Loucy (cell line): Measurements from ENCODE around the gene FAIM2.

Experiments
- H2AFZ ChIP-seq: fragments of 200-600 bp; sonication (generic); 2 replicates; pipeline ENCODE4 v1.6.0; 2016; ENCODE audit warnings: antibody characterized with exemption, mild to moderate bottlenecking, low read length, moderate library complexity
- H3F3A ChIP-seq: fragments of 200-600 bp; 2 replicates; pipeline ENCODE4 v1.6.0; 2016; ENCODE audit warnings: antibody characterized with exemption, low read depth, mild to moderate bottlenecking
- H3K27me3 ChIP-seq: fragments of 200-600 bp; sonication (generic); 2 replicates; pipeline ENCODE4 v1.6.1; 2014; ENCODE audit warnings: low read length, mild to moderate bottlenecking; ENCODE audit not compliant: insufficient read depth, poor library complexity, severe bottlenecking
- H3K36me3 ChIP-seq: fragments of 200-600 bp; sonication (generic); 2 replicates; pipeline ENCODE4 v1.6.1; 2016; ENCODE audit warnings: low read length; ENCODE audit not compliant: insufficient read depth
- H3K4me1 ChIP-seq: fragments of 200-600 bp; sonication (generic); 2 replicates; pipeline ENCODE4 v1.5.1; 2014; ENCODE audit warnings: low read length, mild to moderate bottlenecking; ENCODE audit not compliant: insufficient read depth, poor library complexity, severe bottlenecking
- H3K4me2 ChIP-seq: fragments of 200-600 bp; sonication (generic); 2 replicates; pipeline ENCODE4 v1.6.0; 2014; ENCODE audit warnings: antibody characterized with exemption, low read length, low read depth, mild to moderate bottlenecking; ENCODE audit not compliant: poor library complexity, severe bottlenecking
- H3K4me3 ChIP-seq: fragments of 200-600 bp; sonication (generic); 2 replicates; pipeline ENCODE4 v1.5.1; 2014; ENCODE audit warnings: low read length, mild to moderate bottlenecking, mixed read lengths; ENCODE audit not compliant: poor library complexity, severe bottlenecking
- H3K79me2 ChIP-seq: fragments of 200-600 bp; sonication (generic); 2 replicates; pipeline ENCODE4 v1.6.1; 2014; ENCODE audit warnings: low read length; ENCODE audit not compliant: insufficient read depth
- H3K9ac ChIP-seq: fragments of 200-600 bp; sonication (generic); 2 replicates; pipeline ENCODE4 v1.6.0; 2014; ENCODE audit warnings: mild to moderate bottlenecking, low read depth, low read length, moderate library complexity; ENCODE audit not compliant: poor library complexity, severe bottlenecking
- H3K9me2 ChIP-seq: fragments of 200-600 bp; sonication (generic); replicated peaks from 2 replicates; pipeline ENCODE4 v1.6.1; 2016; ENCODE audit warnings: low read depth, low read length, mixed read lengths
- H3K9me3 ChIP-seq: fragments of 200-600 bp; sonication (generic); 2 replicates; pipeline ENCODE4 v1.6.1; 2014; ENCODE audit warnings: mild to moderate bottlenecking, antibody characterized with exemption, low read length, low read depth; ENCODE audit not compliant: insufficient read depth
- H4K20me1 ChIP-seq: fragments of 200-600 bp; sonication (generic); 2 replicates; pipeline ENCODE4 v1.6.0; 2014; ENCODE audit warnings: antibody characterized with exemption, low read length, mild to moderate bottlenecking; ENCODE audit not compliant: insufficient read depth, poor library complexity, severe bottlenecking
- EZH2phosphoT487 ChIP-seq: fragments of 200-600 bp; IDR thresholded peaks from 2 replicates; pipeline ENCODE4 v1.6.1; 2018; ENCODE audit warnings: antibody characterized with exemption, mild to moderate bottlenecking, moderate library complexity, borderline replicate concordance
- TF ChIP-seq, protein P1 (sequence below): fragments of 200-600 bp; sonication (generic); conservative IDR thresholded peaks from 2 replicates; pipeline ENCODE4 v1.5.1; 2014; ENCODE audit warnings: mild to moderate bottlenecking, antibody characterized with exemption, low read length

Gene FAIM2

DNA sequence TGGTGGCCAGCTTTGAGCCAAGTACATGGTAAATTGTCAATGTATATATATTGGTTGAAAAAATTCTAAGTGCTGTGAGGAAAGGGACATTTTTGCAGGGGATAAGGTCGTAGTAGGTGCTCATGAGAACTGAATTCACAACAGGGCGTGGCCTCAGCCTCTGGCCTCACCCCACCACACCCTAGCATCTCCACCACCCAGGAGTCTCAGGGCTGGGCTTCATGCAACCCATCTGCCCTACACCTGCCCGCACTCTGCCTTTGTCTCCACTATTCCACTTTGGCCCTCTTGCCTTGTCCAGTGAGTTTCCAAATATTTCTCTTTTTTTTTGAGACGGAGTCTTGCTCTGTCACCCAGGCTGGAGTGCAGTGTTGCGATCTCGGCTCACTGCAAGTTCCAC lies 24.8 kb upstream of the FAIM2 start:
- Histone ChIP-seq H3K36me3 (no peaks in the 10 kb centered on the region), H3K27me3 (no peaks in the 10 kb centered on the region), H3K9ac (no peak overlapping the region), H3K4me2 (no peak overlapping the region), H3K79me2 (no peaks in the 10 kb centered on the region), H3F3A (no peaks in the 10 kb centered on the region), H3K4me3 (no peak overlapping the region), H4K20me1 (no peaks in the 10 kb centered on the region), H3K9me3 (no peaks in the 10 kb centered on the region), H2AFZ (no peak overlapping the region), H3K9me2 (no peaks in the 10 kb centered on the region), H3K4me1 (no peaks in the 10 kb centered on the region)
- TF ChIP-seq, protein P1, sequence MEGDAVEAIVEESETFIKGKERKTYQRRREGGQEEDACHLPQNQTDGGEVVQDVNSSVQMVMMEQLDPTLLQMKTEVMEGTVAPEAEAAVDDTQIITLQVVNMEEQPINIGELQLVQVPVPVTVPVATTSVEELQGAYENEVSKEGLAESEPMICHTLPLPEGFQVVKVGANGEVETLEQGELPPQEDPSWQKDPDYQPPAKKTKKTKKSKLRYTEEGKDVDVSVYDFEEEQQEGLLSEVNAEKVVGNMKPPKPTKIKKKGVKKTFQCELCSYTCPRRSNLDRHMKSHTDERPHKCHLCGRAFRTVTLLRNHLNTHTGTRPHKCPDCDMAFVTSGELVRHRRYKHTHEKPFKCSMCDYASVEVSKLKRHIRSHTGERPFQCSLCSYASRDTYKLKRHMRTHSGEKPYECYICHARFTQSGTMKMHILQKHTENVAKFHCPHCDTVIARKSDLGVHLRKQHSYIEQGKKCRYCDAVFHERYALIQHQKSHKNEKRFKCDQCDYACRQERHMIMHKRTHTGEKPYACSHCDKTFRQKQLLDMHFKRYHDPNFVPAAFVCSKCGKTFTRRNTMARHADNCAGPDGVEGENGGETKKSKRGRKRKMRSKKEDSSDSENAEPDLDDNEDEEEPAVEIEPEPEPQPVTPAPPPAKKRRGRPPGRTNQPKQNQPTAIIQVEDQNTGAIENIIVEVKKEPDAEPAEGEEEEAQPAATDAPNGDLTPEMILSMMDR, result no peak
- no peak for TF ChIP-seq EZH2phosphoT487

DNA sequence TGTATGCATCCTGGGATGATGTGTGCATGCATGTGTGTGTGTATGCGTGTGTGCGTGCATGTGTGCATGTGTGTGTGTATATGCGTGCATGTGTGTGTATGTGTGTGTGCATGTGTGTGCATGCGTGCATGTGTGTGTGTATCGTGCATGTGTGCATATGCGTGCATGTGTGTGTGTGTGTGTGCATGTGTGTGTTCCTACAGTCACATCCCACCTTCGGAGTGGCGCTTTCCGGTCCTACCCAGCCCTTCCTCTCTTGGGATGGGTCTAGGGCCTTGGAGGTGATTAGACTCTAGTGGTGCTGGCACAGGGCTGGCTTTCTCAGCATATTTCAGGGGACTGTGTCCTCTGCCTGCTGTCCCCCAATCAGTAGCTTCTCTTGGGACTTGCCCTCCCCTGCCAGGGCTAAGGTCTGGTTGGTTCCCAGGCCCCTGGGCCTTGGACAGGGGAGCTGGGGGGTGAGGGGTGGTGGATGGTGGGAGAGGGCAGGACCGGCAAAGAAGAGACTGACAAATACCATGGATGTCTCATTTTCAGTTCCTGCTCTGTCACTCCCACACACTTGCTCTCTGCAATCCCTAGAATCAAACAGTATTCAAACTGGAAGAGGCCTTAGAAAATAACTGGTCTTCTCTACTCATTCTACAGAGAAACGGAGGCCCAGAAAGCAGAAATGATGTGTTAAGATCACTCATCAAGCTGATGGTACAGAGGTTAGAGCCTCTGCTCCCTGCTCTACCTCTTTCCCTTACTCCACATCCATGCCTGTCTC lies 21.9 kb upstream of the FAIM2 start:
- H3K27me3 ChIP-seq, result no peaks in the 10 kb centered on the region
- H3K4me2 ChIP-seq, result no peak overlapping the region
- no peaks in the 10 kb centered on the region for H3K9me2 ChIP-seq
- TF ChIP-seq, protein P1, result no peak
- no peaks in the 10 kb centered on the region for H3K79me2 ChIP-seq
- H2AFZ ChIP-seq, result no peak overlapping the region
- H3K4me1 ChIP-seq, result no peaks in the 10 kb centered on the region
- H3K9ac ChIP-seq, result no peak overlapping the region
- no peaks in the 10 kb centered on the region for H3K9me3 ChIP-seq
- no peaks in the 10 kb centered on the region for H4K20me1 ChIP-seq
- no peaks in the 10 kb centered on the region for H3K36me3 ChIP-seq
- no peaks in the 10 kb centered on the region for H3F3A ChIP-seq
- H3K4me3 ChIP-seq, result no peak overlapping the region

DNA sequence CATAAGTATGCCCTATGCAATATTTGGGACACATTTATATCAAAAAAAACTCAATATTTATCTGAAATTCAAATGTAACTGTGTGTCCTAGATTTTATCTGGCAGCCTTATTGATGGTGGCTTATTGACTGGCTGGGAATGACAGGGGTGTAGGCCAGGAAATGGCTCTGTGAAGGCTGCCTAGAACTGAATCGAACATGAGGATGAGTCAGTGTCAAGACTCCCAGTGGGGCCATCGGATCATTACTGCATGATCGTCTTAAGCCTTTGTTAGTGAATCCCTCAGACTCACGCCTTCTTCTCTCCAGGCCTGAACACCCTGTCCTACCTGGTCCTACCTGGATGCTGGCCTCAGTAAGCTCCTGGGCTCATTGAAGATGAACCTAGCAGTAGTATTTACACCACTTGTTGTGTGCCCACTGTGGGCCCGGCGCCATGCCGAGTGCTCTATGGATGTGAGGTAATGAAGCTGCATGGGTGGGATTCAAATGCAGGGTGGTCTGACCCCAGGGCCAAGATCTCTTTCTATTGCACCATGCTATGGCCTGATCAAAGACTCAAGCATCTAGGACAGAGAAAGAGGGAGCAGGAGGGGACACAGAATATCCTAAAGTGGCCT lies 21.0 kb upstream of the FAIM2 start:
- Histone ChIP-seq H3K9me3 (no peaks in the 10 kb centered on the region), H3K79me2 (no peaks in the 10 kb centered on the region), H3K27me3 (no peaks in the 10 kb centered on the region), H3K4me1 (no peaks in the 10 kb centered on the region), H3F3A (no peaks in the 10 kb centered on the region), H2AFZ (no peak overlapping the region), H3K9me2 (no peaks in the 10 kb centered on the region), H3K4me3 (no peak overlapping the region), H3K4me2 (no peak overlapping the region), H3K36me3 (no peaks in the 10 kb centered on the region), H3K9ac (no peak overlapping the region), H4K20me1 (no peaks in the 10 kb centered on the region)
- TF ChIP-seq, protein P1, result no peak
- no peak for TF ChIP-seq EZH2phosphoT487
